ENCODE measurements around the gene TP53BP2.
"Not testable (repeated sequence)": the region's sequence is repeated elsewhere in the genome, so short reads cannot be mapped to it uniquely, and the experiment has no call there.

TP53BP2 gene

DNA sequence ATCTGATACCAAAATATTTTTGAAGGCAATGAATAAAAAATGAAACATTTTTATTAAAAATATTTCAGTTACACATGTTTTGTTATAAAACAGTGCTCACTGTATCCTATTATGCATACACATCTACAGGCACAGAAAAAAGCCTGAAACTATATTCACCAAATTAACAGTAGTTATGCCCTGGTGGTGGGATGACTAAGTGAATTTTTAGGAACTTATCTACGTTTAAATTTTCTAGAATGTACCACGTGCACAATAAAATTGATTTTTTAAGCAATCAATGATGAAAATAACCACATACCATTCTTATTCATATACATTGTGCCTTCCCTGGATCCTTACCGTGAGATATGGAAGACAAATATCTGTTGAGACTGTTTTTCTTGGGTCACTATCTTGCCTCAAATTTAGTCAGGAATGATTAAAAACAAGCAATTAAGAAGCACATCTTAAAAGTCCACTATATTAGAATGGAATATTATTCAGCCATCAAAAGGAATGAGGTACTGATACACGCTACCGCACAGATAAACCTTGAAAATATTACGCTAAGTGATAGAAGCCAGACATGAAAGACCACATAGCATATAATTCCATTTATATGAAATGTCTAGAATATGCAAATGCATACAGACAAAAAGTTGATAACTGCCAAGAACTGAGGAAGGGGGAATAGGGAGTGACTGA, 17.4 kb downstream of the TP53BP2 start:
- Mint-ChIP-seq H3K27me3 (no peaks in the 10 kb centered on the region), H3K4me3 (no peak overlapping the region), H3K36me3 (peaks cover 13% of the 10 kb centered on the region), H3K27ac (peak overlapping the region; percentile 52), H3K9me3 (no peaks in the 10 kb centered on the region), H3K4me1 (peaks cover 61% of the 10 kb centered on the region)

DNA sequence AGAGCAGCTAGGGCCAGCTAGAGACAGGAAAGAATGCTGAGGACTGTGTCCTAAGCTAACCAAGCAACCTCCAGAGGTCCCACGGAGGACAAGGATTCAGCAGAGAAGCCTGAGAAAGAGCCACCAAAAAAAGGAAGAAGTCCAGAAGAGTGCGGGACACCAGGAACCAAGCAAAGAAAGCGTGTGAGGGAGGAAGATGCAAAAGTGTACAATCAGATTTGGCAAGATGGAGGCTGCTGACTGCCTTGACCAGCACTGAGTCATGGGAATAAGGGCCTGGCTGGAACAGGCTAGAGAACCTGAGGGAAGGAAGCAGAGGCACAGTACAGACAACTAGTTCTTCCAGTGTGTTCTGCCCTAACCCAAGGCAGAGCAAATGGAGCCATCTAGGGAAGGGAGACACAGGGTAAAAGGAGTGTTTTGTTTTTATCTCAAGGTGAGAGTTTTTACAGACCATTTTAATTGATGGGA, 18.5 kb downstream of the TP53BP2 start:
- Mint-ChIP-seq H3K27me3 (no peaks in the 10 kb centered on the region), H3K27ac (peak overlapping the region; percentile 86), H3K4me3 (peak overlapping the region; percentile 16), H3K36me3 (peaks cover 13% of the 10 kb centered on the region), H3K9me3 (no peaks in the 10 kb centered on the region), H3K4me1 (peaks cover 70% of the 10 kb centered on the region)

DNA sequence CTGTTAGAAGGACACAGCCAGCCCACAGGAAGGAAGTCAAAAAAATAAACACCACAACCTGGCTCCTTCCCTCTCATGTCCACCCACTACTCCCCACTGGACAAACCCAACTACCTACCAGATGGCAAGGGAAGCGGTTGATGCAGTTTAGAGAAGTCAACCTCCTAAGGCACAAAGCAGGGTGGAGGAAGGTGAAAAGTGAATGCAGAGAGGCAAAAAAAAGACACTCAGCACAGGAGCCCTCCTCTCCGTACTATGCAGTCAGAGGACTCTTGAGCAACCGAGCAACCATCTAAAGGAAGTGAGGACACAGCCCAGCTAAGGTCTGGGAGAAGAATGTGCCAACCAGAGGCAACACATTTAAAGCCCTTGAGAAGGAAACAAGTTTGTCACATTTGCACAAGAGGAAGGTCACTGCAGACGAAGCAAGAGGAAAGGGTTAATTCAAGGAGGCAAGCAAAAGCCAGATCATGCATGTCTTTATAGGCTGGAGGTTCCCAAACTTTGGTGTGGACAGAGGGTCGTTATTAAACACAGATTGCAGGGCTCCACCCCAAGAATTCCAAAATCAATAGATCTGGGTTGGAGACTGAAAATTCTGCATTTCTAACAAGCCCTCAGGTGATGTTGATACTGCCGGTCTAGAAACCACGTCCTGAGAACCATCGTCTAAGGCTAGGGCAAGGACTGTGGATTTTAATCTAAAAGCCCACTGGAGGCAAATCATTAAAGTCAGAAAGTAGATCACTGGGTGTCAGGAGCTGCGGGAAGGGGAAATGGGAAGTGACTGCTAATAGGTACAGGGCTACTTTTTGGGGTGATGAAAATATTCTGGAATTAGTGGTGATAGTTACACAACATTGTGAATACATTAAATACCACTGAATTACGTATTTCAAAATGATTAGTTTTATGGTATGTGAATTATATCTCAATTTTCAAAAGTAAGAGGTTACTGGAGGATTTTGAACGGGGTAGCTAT, 19.7 kb downstream of the TP53BP2 start:
- Mint-ChIP-seq H3K27me3 (no peaks in the 10 kb centered on the region), H3K4me3 (peak overlapping the region; percentile 42), H3K27ac (peak overlapping the region; percentile 80), H3K36me3 (peaks cover 13% of the 10 kb centered on the region), H3K4me1 (peaks cover 77% of the 10 kb centered on the region), H3K9me3 (no peaks in the 10 kb centered on the region)

DNA sequence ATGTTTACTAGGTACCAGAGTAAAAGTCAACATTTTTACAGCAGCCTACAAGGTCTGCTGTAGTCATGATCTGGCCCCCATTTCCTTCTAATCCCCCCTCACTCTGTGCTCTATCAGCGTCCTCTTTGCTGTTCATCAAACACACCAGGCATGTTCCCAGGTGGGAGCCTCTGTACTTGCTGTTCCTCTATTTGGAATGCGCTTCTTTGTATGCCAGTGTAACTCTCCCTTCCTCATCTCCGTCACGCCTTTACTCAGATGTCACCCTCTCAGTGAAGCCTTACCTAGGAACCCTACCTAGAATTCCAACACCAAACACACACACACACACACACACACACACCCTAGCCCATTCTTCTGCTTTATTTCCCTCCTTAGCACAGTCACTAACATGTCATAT, 21.0 kb downstream of the TP53BP2 start:
- Mint-ChIP-seq H3K27ac (no peak overlapping the region), H3K27me3 (no peaks in the 10 kb centered on the region), H3K9me3 (no peaks in the 10 kb centered on the region), H3K4me1 (peaks cover 83% of the 10 kb centered on the region), H3K4me3 (no peak overlapping the region), H3K36me3 (peaks cover 12% of the 10 kb centered on the region)

DNA sequence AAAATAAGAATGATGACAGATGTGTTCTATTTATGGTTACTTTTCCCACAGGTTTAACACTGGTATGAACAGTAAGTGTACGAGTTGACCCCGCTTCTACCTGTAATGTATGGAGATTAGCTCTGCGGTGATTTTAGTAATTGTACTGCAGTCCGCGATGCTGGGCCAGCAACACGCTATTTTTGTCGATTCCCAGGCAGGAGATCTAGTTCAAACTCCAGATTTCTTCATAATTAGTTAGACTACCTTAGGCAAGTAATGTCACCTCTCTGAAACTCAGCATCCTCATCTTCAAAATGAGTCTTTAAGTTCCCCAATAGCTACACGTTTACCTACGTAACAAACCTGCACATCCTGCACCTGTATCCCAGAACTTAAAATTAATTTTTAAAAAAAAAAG, 21.5 kb downstream of the TP53BP2 start:
- Mint-ChIP-seq H3K9me3 (no peaks in the 10 kb centered on the region), H3K27me3 (no peaks in the 10 kb centered on the region), H3K36me3 (peaks cover 11% of the 10 kb centered on the region), H3K4me1 (peaks cover 79% of the 10 kb centered on the region), H3K27ac (peak overlapping the region; percentile 66), H3K4me3 (no peak overlapping the region)

DNA sequence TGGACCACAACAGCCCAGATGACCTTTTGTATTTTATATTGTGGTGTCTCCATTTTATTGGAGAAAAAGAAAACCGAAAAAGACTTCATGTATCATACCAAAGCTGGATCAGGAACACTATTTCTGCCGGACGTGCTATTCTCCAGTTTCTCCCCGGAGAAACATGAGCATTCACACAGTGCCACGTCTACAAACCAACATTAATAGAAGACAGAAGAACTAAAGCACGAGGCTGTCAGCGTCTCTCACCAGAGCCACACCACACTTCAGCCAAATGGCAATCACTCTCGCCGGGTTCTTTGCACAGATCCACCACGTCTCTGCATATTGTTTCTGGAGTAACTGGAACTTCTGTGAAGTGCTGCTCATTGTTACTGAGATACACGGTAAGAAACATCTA, 24.8 kb downstream of the TP53BP2 start:
- H3K9me3 Mint-ChIP-seq, result no peaks in the 10 kb centered on the region
- H3K27me3 Mint-ChIP-seq, result no peaks in the 10 kb centered on the region
- peaks cover 63% of the 10 kb centered on the region for H3K4me1 Mint-ChIP-seq
- peaks cover 6% of the 10 kb centered on the region for H3K36me3 Mint-ChIP-seq
- no peak overlapping the region for H3K4me3 Mint-ChIP-seq
- peak overlapping the region; percentile 38 for H3K27ac Mint-ChIP-seq

DNA sequence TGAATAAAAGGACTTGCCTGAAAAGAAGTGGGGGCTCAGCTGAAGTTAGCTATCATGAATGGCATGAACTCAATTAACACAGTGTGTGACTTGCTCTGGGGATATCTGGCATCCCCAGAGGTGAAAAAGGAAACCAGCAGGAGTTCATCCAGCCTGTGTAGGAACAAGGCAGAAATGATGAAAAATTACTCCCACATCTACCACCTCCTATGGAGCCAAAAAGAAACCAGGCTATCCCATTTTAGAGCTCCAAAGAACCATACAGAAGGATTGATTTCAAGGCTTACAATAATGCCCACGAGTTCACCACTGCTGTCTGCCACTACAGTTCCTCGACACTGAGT, 25.3 kb downstream of the TP53BP2 start:
- Mint-ChIP-seq H3K4me3 (no peak overlapping the region), H3K36me3 (peaks cover 6% of the 10 kb centered on the region), H3K27ac (peak overlapping the region; percentile 38), H3K9me3 (no peaks in the 10 kb centered on the region), H3K4me1 (peaks cover 63% of the 10 kb centered on the region), H3K27me3 (no peaks in the 10 kb centered on the region)

DNA sequence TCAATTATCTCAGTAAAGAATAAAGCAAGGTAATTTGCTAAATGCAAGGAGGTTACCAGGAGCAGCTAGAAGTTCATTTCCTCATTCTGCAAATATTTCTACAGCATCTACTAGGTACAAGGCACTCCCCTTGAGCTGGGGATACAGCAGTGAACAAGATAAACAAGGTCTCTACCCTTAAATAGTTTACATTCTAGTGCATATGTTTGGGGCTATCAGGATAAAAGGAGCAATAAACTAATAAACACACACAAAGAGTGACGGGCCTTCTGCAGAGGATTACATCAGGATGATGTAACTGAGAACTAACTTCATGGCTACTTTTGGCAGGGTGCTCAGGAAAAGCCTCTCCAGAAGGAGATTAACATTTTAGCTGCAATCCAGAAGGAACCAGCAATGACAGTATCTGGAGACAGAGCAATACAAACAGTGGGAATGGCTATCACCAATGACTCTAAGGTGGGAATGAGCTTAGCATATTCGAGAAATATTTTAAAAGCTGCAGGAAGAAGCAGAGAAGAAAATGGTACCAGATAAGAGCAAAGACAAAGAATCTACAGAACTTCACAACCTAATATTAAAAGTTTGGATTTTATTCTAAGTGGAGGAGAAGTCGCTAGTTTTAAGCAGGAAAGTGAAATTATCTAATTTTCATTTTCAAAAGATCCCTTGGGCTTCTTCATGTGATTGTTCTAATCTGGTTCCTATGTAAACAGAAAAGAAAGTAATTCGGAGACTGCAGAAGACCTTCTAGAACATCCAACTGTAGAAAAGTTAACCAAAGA, 25.8 kb downstream of the TP53BP2 start:
- peaks cover 8% of the 10 kb centered on the region for H3K36me3 Mint-ChIP-seq
- H3K4me1 Mint-ChIP-seq, result peaks cover 63% of the 10 kb centered on the region
- H3K27ac Mint-ChIP-seq, result peak overlapping the region; percentile 32
- no peaks in the 10 kb centered on the region for H3K27me3 Mint-ChIP-seq
- H3K4me3 Mint-ChIP-seq, result no peak overlapping the region
- H3K9me3 Mint-ChIP-seq, result no peaks in the 10 kb centered on the region

DNA sequence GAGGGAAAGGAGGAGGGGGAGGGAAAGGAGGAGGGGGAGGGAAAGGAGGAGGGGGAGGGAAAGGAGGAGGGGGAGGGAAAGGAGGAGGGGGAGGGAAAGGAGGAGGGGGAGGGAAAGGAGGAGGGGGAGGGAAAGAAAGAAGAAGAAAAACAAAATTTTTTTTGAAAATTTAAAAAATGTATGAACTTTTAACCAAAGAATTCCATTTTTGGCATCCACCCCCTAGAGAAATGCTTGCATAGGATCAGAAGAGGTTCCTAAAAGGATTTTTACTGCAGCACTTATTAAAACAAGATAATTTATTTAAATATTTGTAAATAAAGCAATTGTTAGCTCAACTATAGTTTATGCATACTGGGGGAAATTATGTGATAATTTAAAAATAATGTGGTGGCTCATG, 28.5 kb downstream of the TP53BP2 start:
- H3K9me3 Mint-ChIP-seq, H3K27me3 Mint-ChIP-seq, H3K4me3 Mint-ChIP-seq, H3K27ac Mint-ChIP-seq: not testable (repeated sequence)
- H3K4me1 Mint-ChIP-seq, result peaks cover 62% of the 10 kb centered on the region
- peaks cover 19% of the 10 kb centered on the region for H3K36me3 Mint-ChIP-seq

DNA sequence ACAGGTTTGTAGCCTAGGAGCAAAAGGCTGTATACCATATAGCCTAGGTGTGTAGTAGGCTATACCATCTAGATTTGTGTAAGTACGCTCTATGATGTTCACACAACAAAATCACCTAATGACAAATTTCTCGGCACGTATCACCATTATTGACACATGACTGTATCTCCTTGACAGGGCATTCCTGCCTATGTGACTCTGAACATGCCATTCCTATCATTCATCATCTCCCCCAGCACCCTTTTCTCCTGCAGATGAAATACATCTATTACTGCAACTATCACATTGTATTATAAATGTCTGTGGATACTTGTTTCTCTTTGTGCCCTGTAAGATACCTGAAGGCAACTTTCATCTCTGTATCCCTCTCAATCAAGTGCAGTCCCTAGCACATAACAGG, 29.9 kb downstream of the TP53BP2 start:
- peaks cover 59% of the 10 kb centered on the region for H3K4me1 Mint-ChIP-seq
- peaks cover 19% of the 10 kb centered on the region for H3K36me3 Mint-ChIP-seq
- no peak overlapping the region for H3K4me3 Mint-ChIP-seq
- H3K27ac Mint-ChIP-seq, result peak overlapping the region; percentile 38
- H3K27me3 Mint-ChIP-seq, result no peaks in the 10 kb centered on the region
- no peaks in the 10 kb centered on the region for H3K9me3 Mint-ChIP-seq

DNA sequence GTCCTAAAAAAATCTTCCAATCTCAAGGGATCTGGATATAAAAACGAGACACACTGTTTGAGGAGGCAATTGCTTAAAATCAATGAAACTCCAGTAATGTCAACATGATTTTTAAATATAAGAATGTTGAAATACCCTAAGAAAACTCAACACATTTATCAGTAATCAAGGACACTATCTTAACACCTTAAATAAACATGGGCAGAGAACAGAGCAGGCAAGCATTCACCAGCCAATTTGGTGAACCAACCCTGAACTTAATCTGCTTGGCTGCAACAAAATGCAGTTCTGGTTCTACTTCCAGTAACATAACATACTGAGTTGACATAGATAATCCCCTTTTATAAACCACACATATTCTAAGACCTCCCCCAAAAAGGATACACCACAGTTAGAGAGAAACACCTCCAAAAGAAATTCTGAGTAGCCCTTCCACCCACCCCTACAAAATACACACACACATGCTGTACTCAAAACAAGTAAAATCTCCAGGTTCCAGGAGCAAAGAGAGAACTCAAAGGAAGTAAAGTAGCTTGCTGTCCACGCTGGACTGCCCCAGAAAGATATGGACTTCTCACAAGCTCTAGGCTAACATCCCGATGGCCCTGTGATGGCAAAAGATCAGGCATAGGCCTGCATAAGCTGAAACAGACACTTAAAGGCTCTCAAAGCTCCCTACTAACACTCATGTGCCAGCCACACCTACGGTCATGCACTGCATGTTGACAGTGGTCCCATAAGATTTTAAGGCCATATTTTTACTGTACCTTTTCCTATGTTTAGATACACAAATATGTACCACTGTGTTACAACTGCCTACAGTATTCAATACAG, 30.5 kb downstream of the TP53BP2 start:
- H3K4me1 Mint-ChIP-seq, result peaks cover 53% of the 10 kb centered on the region
- H3K4me3 Mint-ChIP-seq, result no peak overlapping the region
- no peaks in the 10 kb centered on the region for H3K27me3 Mint-ChIP-seq
- H3K9me3 Mint-ChIP-seq, result no peaks in the 10 kb centered on the region
- H3K27ac Mint-ChIP-seq, result peak overlapping the region; percentile 25
- peaks cover 21% of the 10 kb centered on the region for H3K36me3 Mint-ChIP-seq

DNA sequence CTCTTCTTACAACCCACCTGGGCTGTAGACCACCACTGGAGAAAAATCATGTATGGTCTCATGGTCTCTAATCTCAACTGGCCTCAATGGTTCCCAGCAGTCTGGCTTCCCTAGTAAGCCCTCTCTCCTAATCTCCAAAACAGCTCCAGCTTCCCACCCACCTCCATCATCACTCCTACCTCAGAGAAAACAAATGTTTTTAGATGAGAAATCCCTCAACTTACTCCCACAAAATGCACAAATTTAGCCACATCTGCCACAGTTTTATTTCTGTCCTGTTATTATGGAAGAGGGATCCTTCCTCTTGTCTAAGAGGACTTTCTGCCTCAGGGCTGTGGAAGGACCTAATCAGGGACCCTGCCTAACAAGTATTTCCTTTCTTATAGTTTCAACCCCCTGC, 32.1 kb downstream of the TP53BP2 start:
- H3K27ac Mint-ChIP-seq, result peak overlapping the region; percentile 92
- H3K27me3 Mint-ChIP-seq, result no peaks in the 10 kb centered on the region
- H3K36me3 Mint-ChIP-seq, result peaks cover 19% of the 10 kb centered on the region
- peak overlapping the region; percentile 67 for H3K4me3 Mint-ChIP-seq
- H3K9me3 Mint-ChIP-seq, result no peaks in the 10 kb centered on the region
- peaks cover 48% of the 10 kb centered on the region for H3K4me1 Mint-ChIP-seq

DNA sequence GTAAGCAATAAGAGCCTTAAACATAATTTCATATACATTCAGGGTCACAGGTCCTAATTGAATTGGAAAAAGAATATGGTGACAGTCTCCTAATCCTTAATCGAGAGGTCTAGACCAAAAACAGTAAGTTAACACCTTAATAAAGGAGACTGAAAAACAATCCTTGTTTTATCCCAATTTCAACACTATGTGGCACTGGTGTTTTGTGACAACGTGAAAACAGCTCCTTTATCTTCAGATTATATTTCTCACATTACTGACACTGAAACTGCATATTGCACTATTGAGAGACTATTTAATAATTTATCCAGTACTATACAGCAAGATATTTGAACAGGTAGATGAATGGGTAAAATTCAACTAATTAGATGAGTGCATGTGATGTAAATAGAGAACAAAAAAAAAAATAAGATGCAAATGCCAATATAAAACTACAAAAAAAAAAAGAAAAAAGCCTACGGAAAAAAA, 34.1 kb downstream of the TP53BP2 start:
- Mint-ChIP-seq H3K9me3 (no peaks in the 10 kb centered on the region), H3K4me3 (no peak overlapping the region), H3K4me1 (peaks cover 45% of the 10 kb centered on the region), H3K36me3 (peaks cover 23% of the 10 kb centered on the region), H3K27me3 (no peaks in the 10 kb centered on the region), H3K27ac (no peak overlapping the region)

DNA sequence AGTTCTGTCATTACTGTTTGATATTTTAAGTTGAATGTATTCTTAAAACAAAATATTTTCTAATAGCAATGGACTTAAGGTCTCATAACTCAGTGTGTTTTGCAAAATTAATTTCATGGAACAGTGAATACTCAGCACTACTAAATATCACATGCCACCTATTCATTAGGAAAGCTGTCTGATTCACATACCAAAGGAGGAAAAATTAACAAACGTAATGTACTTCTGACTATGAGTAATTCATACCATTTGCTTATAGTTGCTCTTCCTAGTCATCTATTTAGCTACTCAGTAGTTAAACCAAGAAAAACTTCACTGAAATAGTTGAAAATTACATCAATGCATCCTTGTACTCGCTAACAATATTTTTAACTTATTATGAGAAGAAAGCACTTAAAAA, 35.2 kb downstream of the TP53BP2 start:
- Mint-ChIP-seq H3K9me3 (no peaks in the 10 kb centered on the region), H3K27me3 (no peaks in the 10 kb centered on the region), H3K27ac (no peak overlapping the region), H3K4me3 (no peak overlapping the region), H3K36me3 (peaks cover 27% of the 10 kb centered on the region), H3K4me1 (peaks cover 36% of the 10 kb centered on the region)

DNA sequence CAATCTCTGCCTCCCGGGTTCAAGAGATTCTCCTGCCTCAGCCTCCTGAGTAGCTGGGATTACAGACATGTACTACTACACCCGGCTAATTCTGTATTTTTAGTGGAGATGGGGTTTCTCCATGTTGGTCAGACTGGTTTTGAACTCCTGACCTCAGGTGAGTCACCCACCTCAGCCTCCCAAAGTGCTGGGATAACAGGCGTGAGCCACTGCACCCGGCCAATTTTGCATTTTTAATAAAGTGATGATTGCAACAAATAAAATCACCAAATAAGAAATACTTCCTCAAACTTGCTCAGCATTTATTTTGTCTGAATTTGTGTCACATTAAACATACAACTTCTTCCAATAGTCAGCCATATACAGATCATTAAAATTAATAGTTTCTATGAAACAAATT, 35.8 kb downstream of the TP53BP2 start:
- H3K9me3 Mint-ChIP-seq, H3K27ac Mint-ChIP-seq: not testable (repeated sequence)
- peaks cover 24% of the 10 kb centered on the region for H3K36me3 Mint-ChIP-seq

More for the DNA sequence above, 35.8 kb downstream of the TP53BP2 start:
- not testable (repeated sequence) for H3K4me3 Mint-ChIP-seq, H3K27me3 Mint-ChIP-seq
- peaks cover 29% of the 10 kb centered on the region for H3K4me1 Mint-ChIP-seq

All from activated naive CD4-positive, alpha-beta T cell treated with anti-CD3 and anti-CD28 coated beads, Interleukin-2, amount 50 U/mL, for 24 hours (primary cell).